OCI-LY3 (cell line): ENCODE measurements around the gene RTF1.
"Not testable (repeated sequence)": the region's sequence is repeated elsewhere in the genome, so short reads cannot be mapped to it uniquely, and the experiment has no call there.

ENCODE experiments used
- H2AFZ ChIP-seq: fragments of 200-600, 300-600 bp; shearing (Covaris generic); 2 replicates; pipeline ENCODE4 v1.6.0; 2014; ENCODE audit warnings: antibody characterized with exemption, low read depth, low read length
- H3K27ac ChIP-seq: fragments of 200-600, 300-600 bp; sonication (generic); 2 replicates; pipeline ENCODE4 v1.5.1; 2014; ENCODE audit warnings: mild to moderate bottlenecking, low read length, moderate library complexity, mixed read lengths
- H3K27me3 ChIP-seq: fragments of 200-600, 300-600 bp; sonication (generic); 2 replicates; pipeline ENCODE4 v1.6.1; 2014; ENCODE audit warnings: low read depth, low read length, mixed read lengths
- H3K36me3 ChIP-seq: fragments of 200-600, 300-600 bp; sonication (generic); replicated peaks from 2 replicates; pipeline ENCODE3; 2014; ENCODE audit warnings: low read depth, low read length, mixed read lengths
- H3K4me1 ChIP-seq: fragments of 300-600, 200-600 bp; sonication (generic); 2 replicates; pipeline ENCODE4 v1.6.1; 2014; ENCODE audit warnings: low read length, mixed read lengths
- H3K4me2 ChIP-seq: fragments of 200-600, 300-600 bp; sonication (generic); 2 replicates; pipeline ENCODE4 v1.6.1; 2014; ENCODE audit warnings: low read length, mixed read lengths
- H3K4me3 ChIP-seq: fragments of 300-600, 200-600 bp; sonication (generic); 2 replicates; pipeline ENCODE4 v1.5.1; 2014; ENCODE audit warnings: antibody characterized with exemption, mild to moderate bottlenecking, low read length, moderate library complexity
- H3K79me2 ChIP-seq: fragments of 300-600, 200-600 bp; shearing (Covaris generic); 2 replicates; pipeline ENCODE4 v1.6.1; 2014; ENCODE audit warnings: mild to moderate bottlenecking, low read length, mixed read lengths
- H3K9ac ChIP-seq: fragments of 300-600, 200-600 bp; shearing (Covaris generic); 2 replicates; pipeline ENCODE4 v1.6.0; 2014; ENCODE audit warnings: mild to moderate bottlenecking, low read length, moderate library complexity
- H3K9me3 ChIP-seq: fragments of 200-600, 300-600 bp; shearing (Covaris generic); 2 replicates; pipeline ENCODE4 v1.6.1; 2014; ENCODE audit warnings: low read length, mixed read lengths; ENCODE audit not compliant: insufficient read depth
- H4K20me1 ChIP-seq: fragments of 200-600, 300-600 bp; sonication (generic); 2 replicates; pipeline ENCODE4 v1.6.1; 2016; ENCODE audit warnings: low read length, mixed read lengths; ENCODE audit not compliant: insufficient read depth
- EZH2phosphoT487 ChIP-seq: fragments of 200-600 bp; shearing (Covaris generic); IDR thresholded peaks from 2 replicates; pipeline ENCODE4 v1.6.1; 2018; ENCODE audit warnings: antibody characterized with exemption, mixed run types, low read depth
- TF ChIP-seq, protein P1 (sequence below): fragments of 200-600, 300-600 bp; sonication (generic); IDR thresholded peaks from 2 replicates; pipeline ENCODE4 v1.5.1; 2014; ENCODE audit warnings: antibody characterized with exemption, low read length, low read depth

The RTF1 gene

DNA sequence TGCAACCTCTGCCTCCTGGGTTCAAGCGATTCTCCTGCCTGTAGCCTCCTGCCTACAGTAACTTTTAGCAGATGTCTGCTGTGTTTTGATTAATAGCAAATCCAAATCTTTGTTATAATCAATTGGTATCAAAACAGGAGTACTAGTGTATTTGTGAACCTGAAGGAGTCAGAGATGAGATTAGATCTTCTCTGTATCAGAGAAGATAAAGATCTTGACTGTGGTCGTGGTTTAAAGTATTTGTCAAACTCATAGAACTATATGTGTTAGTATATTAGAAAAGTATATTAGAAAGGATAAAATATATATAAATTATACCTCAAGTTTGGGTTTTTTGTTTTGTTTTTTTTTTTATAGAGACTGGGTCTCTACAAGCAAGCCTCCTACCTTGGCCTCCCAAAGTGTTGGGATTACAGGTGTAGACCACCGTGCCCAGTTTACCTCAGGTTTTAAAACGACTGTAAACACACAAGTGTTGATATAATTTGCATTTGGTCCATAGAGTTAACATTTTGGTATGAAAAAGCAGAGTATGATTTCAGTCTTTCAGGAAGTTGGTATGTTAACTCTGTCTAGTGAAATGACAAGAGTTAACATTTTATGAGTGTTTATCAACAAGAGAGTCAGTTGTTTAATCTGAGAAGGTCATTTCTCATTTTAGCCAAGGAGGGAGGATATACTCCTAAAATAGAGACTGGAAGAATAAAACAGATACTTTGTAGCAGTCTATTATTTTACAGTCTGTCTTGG is 18.3 kb downstream of the RTF1 start:
- Histone ChIP-seq H3K9me3 (no peaks in the 10 kb centered on the region), H3K4me1 (no peaks in the 10 kb centered on the region), H3K79me2 (peaks cover 41% of the 10 kb centered on the region), H3K27ac (no peak overlapping the region), H3K9ac (no peak overlapping the region), H3K4me3 (no peak overlapping the region), H3K27me3 (no peaks in the 10 kb centered on the region), H2AFZ (no peak overlapping the region), H3K36me3 (peaks cover 3% of the 10 kb centered on the region), H4K20me1 (0 out of 2 replicates have a peak, but pooled peaks cover 7% of the 10 kb centered on the region), H3K4me2 (no peak overlapping the region)
- no peak for TF ChIP-seq EZH2phosphoT487
- TF ChIP-seq, protein P1, sequence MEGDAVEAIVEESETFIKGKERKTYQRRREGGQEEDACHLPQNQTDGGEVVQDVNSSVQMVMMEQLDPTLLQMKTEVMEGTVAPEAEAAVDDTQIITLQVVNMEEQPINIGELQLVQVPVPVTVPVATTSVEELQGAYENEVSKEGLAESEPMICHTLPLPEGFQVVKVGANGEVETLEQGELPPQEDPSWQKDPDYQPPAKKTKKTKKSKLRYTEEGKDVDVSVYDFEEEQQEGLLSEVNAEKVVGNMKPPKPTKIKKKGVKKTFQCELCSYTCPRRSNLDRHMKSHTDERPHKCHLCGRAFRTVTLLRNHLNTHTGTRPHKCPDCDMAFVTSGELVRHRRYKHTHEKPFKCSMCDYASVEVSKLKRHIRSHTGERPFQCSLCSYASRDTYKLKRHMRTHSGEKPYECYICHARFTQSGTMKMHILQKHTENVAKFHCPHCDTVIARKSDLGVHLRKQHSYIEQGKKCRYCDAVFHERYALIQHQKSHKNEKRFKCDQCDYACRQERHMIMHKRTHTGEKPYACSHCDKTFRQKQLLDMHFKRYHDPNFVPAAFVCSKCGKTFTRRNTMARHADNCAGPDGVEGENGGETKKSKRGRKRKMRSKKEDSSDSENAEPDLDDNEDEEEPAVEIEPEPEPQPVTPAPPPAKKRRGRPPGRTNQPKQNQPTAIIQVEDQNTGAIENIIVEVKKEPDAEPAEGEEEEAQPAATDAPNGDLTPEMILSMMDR = no peak

GRCh38 chr15:41437448-41437847 is 20.6 kb downstream of the RTF1 start:
- TF ChIP-seq, protein P1 = no peak
- no peak for TF ChIP-seq EZH2phosphoT487
- no peak overlapping the region for H2AFZ ChIP-seq
- H3K27ac ChIP-seq = no peak overlapping the region
- peaks cover 25% of the 10 kb centered on the region for H3K79me2 ChIP-seq
- H3K4me3 ChIP-seq = no peak overlapping the region
- no peak overlapping the region for H3K4me2 ChIP-seq
- H3K9me3 ChIP-seq = no peaks in the 10 kb centered on the region
- 0 out of 2 replicates have a peak, but pooled peaks cover 7% of the 10 kb centered on the region for H4K20me1 ChIP-seq
- H3K9ac ChIP-seq = no peak overlapping the region
- no peaks in the 10 kb centered on the region for H3K27me3 ChIP-seq
- H3K36me3 ChIP-seq = peaks cover 10% of the 10 kb centered on the region
- H3K4me1 ChIP-seq = no peaks in the 10 kb centered on the region

GRCh38 chr15:41438206-41438605 is 21.3 kb downstream of the RTF1 start:
- TF ChIP-seq, protein P1 = no peak
- TF ChIP-seq EZH2phosphoT487 = no peak
- no peaks in the 10 kb centered on the region for H3K9me3 ChIP-seq
- no peak overlapping the region for H3K4me3 ChIP-seq
- H3K4me1 ChIP-seq = no peaks in the 10 kb centered on the region
- no peaks in the 10 kb centered on the region for H3K27me3 ChIP-seq
- H3K4me2 ChIP-seq = no peak overlapping the region
- H2AFZ ChIP-seq = no peak overlapping the region
- H3K36me3 ChIP-seq = peaks cover 10% of the 10 kb centered on the region
- H3K9ac ChIP-seq = no peak overlapping the region
- H4K20me1 ChIP-seq = 0 out of 2 replicates have a peak, but pooled peaks cover 7% of the 10 kb centered on the region
- peaks cover 22% of the 10 kb centered on the region for H3K79me2 ChIP-seq
- H3K27ac ChIP-seq = no peak overlapping the region

DNA sequence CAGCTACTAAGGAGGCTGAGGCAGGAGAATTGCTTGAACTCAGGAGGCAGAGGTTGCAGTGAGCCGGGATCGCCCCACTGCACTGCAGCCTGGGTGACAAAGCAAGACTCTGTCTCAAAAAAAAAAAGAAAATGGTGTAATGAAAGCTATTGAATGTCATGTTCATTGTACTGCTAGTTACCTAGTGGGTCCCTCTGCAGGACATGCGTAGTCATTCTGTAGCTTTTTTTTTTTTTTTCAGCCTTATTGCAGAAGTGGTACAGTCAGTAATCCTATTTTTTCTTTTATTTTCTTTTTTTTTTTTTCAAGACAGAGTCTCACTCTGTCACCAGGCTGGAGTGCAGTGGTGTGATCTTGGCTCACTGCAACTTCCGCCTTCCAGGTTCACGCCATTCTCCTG is 21.9 kb downstream of the RTF1 start:
- not testable (repeated sequence) for H3K27me3 ChIP-seq, H4K20me1 ChIP-seq, H3K9ac ChIP-seq, H3K27ac ChIP-seq, H2AFZ ChIP-seq, H3K4me3 ChIP-seq, H3K4me1 ChIP-seq, H3K9me3 ChIP-seq, H3K4me2 ChIP-seq
- H3K36me3 ChIP-seq = peaks cover 12% of the 10 kb centered on the region
- H3K79me2 ChIP-seq = peaks cover 19% of the 10 kb centered on the region
